Breast epithelium (tissue), 3 donors: Measurements from ENCODE around the gene SSU72.

ENCODE experiments used
- CTCF ChIP-seq, 3 donors: fragments of 450-650 bp; IDR thresholded peaks; one replicate each; pipeline ENCODE4 v1.5.1; 2016 to 2017; ENCODE audit warnings: antibody characterized with exemption in 3 of 3, mild to moderate bottlenecking in 3 of 3, moderate library complexity in 3 of 3
- POLR2A ChIP-seq: fragments of 450-650 bp; IDR thresholded peaks from one replicate; pipeline ENCODE4 v1.6.1; 2016; ENCODE audit warnings: antibody characterized with exemption, mild to moderate bottlenecking, moderate library complexity
- POLR2AphosphoS5 ChIP-seq, 3 donors: sonication (generic); formaldehyde crosslinking; IDR thresholded peaks; one replicate each; pipeline ENCODE4 v1.6.1; 2017; ENCODE audit warnings: antibody characterized with exemption in 3 of 3

GRCh38 chr1:1605034-1605591 is 30.4 kb upstream of the SSU72 start:
- no peak for TF ChIP-seq CTCF (IDR thresholded peaks at IDR 0.05)
- TF ChIP-seq POLR2A: no peak
- no peak for TF ChIP-seq POLR2AphosphoS5 (IDR thresholded peaks at IDR 0.05)
